ENCODE data around the gene UBASH3B.
A peak's percentile ranks its signal among the peaks of the same experiment; 100 is the strongest.

The UBASH3B gene

DNA sequence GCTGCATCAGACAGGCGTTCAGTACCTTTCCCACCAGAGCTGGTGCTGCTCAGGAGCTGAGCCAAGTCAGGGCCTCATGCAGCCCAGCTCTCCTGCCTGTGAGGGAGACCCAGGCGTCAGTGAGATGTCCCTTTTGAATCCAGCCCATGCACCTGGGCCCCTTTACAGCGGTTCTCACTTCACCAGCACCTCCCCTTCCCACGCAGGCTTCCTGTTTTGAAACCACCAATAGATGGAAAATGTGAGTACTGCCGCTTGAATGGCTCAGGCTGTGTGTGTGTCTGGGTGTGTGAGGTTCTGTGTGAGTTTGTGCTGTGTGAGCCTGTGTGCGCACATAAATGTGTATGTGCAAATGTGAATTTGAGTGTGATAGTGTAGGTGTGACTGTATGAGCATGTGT lies 88.4 kb downstream of the UBASH3B start:
- DNase-seq (ENCODE audit: low read depth): peak; percentile 69
- TF ChIP-seq, protein P1, sequence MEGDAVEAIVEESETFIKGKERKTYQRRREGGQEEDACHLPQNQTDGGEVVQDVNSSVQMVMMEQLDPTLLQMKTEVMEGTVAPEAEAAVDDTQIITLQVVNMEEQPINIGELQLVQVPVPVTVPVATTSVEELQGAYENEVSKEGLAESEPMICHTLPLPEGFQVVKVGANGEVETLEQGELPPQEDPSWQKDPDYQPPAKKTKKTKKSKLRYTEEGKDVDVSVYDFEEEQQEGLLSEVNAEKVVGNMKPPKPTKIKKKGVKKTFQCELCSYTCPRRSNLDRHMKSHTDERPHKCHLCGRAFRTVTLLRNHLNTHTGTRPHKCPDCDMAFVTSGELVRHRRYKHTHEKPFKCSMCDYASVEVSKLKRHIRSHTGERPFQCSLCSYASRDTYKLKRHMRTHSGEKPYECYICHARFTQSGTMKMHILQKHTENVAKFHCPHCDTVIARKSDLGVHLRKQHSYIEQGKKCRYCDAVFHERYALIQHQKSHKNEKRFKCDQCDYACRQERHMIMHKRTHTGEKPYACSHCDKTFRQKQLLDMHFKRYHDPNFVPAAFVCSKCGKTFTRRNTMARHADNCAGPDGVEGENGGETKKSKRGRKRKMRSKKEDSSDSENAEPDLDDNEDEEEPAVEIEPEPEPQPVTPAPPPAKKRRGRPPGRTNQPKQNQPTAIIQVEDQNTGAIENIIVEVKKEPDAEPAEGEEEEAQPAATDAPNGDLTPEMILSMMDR (IDR thresholded peaks at IDR 0.05; ENCODE audit: low read depth, low read length, missing control alignments): no peak
- H3K4me3 ChIP-seq (ENCODE audit: low read depth, low read length): no peak overlapping the region

DNA sequence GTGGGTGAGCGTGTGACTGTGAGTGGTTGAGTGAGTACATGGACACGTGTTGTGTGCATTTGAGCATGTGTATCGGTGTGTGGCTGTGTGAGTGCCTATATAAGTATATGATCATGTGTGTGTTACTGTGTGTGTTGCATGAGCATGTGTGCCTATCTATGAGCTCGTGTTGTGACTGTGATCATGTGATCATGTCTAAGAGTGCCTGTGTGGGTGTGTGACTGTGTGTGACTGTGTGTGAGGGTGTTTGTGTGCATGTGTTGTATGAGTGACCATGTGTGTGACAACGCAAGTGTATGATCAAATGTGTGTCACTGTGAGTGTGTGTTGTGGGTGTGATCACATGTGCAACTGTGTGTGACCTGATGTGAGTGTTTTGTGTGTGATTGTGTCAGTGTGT lies 88.8 kb downstream of the UBASH3B start:
- no peak overlapping the region for H3K4me3 ChIP-seq (ENCODE audit: low read depth, low read length)
- no peak for DNase-seq (ENCODE audit: low read depth)
- TF ChIP-seq, protein P1 (IDR thresholded peaks at IDR 0.05; ENCODE audit: low read depth, low read length, missing control alignments): no peak

DNA sequence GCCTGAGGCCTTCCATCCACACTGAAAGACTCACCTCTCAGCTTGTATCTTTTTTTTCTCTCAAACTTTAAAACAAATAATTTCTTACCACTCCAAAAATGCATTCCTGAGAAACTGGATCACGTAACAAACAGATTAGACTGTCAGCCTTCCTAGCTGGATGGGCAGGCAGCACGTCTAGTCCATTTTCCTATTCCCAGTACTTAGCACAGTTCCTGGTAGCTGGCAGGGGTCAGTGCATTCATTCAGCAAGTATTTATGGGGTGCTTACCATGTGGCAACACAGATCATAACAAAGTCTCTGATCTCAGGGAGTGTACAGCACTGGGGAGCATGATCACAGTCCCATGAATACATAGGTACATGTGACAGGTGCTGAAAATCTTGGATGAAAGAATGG lies 89.6 kb downstream of the UBASH3B start:
- H3K4me3 ChIP-seq (ENCODE audit: low read depth, low read length): no peak overlapping the region
- no peak for DNase-seq (ENCODE audit: low read depth)

DNA sequence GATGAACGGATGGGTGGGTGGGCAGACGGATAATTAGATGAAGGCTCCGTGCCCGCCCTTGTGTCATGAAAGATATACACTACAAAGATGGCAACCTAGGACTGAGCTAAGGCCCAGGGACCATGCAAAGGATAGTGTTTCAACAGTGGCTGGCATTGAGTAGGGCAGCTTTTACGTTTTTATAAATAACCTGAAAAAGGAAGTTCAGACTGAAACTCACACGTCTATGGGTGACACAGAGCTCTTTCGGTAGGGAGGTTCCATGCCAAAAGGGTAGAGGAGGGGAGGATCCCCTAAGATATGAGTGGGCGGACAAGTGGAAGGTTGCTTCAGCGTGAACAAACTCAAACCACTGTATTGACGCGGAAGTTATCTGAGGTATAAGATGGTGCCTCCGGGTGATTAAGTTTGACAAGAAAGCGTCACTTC lies 90.5 kb downstream of the UBASH3B start:
- H3K4me3 ChIP-seq (ENCODE audit: low read depth, low read length): no peak overlapping the region
- TF ChIP-seq, protein P1 (IDR thresholded peaks at IDR 0.05; ENCODE audit: low read depth, low read length, missing control alignments): no peak
- DNase-seq (ENCODE audit: low read depth): peak; percentile 85

More for the DNA sequence above, 89.6 kb downstream of the UBASH3B start:
- TF ChIP-seq, protein P1 (IDR thresholded peaks at IDR 0.05; ENCODE audit: low read depth, low read length, missing control alignments): no peak

DNA sequence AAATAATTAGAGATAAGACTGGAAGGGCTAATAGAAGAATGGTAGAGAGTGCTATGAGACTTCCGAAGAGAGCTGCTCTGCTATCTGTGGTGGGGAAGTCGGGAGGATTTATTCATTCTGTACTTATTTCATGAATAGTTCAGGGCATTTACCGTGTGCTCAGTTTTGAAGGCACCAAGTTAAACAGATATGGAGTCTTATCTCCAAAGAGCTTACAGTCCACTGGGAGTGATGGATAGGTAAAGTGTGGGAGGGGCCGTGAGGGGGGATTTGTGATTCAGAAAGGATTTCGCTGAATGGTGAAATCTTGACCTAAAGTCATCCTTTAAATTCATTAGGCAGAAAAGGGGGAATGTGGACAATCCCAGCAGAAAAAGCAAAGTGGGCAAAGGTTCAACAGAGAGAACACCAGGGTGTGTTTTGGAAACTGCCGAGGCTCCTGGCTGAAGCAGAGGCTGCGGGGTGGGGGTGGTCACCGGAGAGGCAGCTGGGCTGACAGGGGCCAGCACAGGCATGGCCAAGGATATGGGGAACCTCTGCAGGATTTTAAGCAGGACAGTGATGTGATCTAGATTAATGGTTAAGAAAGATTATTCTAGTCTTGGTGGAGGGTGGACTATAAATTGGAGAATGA lies 91.2 kb downstream of the UBASH3B start:
- no peak overlapping the region for H3K4me3 ChIP-seq (ENCODE audit: low read depth, low read length)
- DNase-seq (ENCODE audit: low read depth): no peak
- TF ChIP-seq, protein P1 (IDR thresholded peaks at IDR 0.05; ENCODE audit: low read depth, low read length, missing control alignments): no peak

DNA sequence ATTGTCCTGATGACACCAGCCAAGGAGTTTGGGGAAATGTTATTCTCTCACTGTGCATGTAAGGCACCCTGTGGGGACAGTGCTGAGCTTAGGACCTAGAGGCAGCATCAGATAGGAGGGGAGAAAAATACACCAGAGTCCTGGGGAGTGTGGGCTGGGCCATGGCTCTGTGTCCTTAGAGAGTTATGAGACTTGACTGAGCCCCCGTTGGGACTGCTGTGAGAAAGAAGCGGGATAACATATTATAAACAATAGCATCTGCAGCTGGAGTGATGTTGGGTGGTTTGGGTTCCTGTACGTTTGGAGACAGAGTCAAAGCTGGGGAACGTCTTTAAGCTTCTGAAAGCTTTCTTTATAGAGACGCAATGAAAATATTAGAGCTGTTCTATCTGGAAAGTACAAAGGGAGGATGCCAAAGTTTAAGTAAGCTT lies 91.8 kb downstream of the UBASH3B start:
- H3K4me3 ChIP-seq (ENCODE audit: low read depth, low read length): no peak overlapping the region
- no peak for DNase-seq (ENCODE audit: low read depth)
- TF ChIP-seq, protein P1 (IDR thresholded peaks at IDR 0.05; ENCODE audit: low read depth, low read length, missing control alignments): no peak

Measured in GM12864 (cell line).